Panc1 (cell line): ENCODE results near the gene SLC12A4.

ENCODE experiments used
- CTCF ChIP-seq: fragments of 450-650 bp; IDR thresholded peaks from 2 replicates; pipeline ENCODE4 v1.5.1; 2017; ENCODE audit warnings: mild to moderate bottlenecking
- TCF7L2 ChIP-seq: IDR thresholded peaks from 2 replicates; pipeline ENCODE4 v1.6.1; 2011; ENCODE audit warnings: mild to moderate bottlenecking, low read depth, low read length, inconsistent platforms

- TF ChIP-seq CTCF (no peak), TCF7L2 (no peak)
Observed at GRCh38 chr16:67915831-67916723, 52.4 kb downstream of the SLC12A4 start.
